HUES6 (cell line): ENCODE data around the gene NHSL1.
A peak's percentile ranks its signal among the peaks of the same experiment; 100 is the strongest.

Experiments used
- H3K27ac ChIP-seq: 2 replicates; pipeline ENCODE4 v1.7.0; 2013; ENCODE audit warnings: low read depth, mild to moderate bottlenecking, low read length, inconsistent platforms
- H3K27me3 ChIP-seq: 2 replicates; pipeline ENCODE4 v1.6.1; 2013; ENCODE audit warnings: low read length; ENCODE audit not compliant: control insufficient read depth, insufficient read depth
- H3K36me3 ChIP-seq: 2 replicates; pipeline ENCODE4 v1.6.1; 2013; ENCODE audit warnings: low read length; ENCODE audit not compliant: control insufficient read depth, insufficient read depth
- H3K4me1 ChIP-seq: 2 replicates; pipeline ENCODE4 v1.6.1; 2013; ENCODE audit warnings: low read length; ENCODE audit not compliant: control insufficient read depth, insufficient read depth
- H3K4me3 ChIP-seq: 2 replicates; pipeline ENCODE4 v1.5.1; 2013; ENCODE audit warnings: low read depth, low read length
- H3K9ac ChIP-seq: one replicate; pipeline ENCODE4 v1.6.1; 2013; ENCODE audit warnings: mild to moderate bottlenecking, low read length
- H3K9me3 ChIP-seq: 2 replicates; pipeline ENCODE4 v1.6.1; 2013; ENCODE audit warnings: low read depth, low read length; ENCODE audit not compliant: control insufficient read depth, insufficient read depth

The NHSL1 gene

GRCh38 chr6:138400326-138400725 is 99.0 kb downstream of the NHSL1 start:
- H3K27me3 ChIP-seq = no peaks in the 10 kb centered on the region
- H3K4me3 ChIP-seq = no peak overlapping the region
- no peak overlapping the region for H3K9ac ChIP-seq
- H3K4me1 ChIP-seq = peaks cover 11% of the 10 kb centered on the region
- H3K27ac ChIP-seq = no peak overlapping the region
- H3K36me3 ChIP-seq = no peaks in the 10 kb centered on the region
- no peaks in the 10 kb centered on the region for H3K9me3 ChIP-seq

GRCh38 chr6:138397128-138398122 is 101.9 kb downstream of the NHSL1 start:
- H3K9ac ChIP-seq = no peak overlapping the region
- H3K4me3 ChIP-seq = no peak overlapping the region
- H3K9me3 ChIP-seq = no peaks in the 10 kb centered on the region
- no peak overlapping the region for H3K27ac ChIP-seq
- no peaks in the 10 kb centered on the region for H3K27me3 ChIP-seq
- peaks cover 2% of the 10 kb centered on the region; the same call in 1 of the 2 replicates for H3K4me1 ChIP-seq
- H3K36me3 ChIP-seq = no peaks in the 10 kb centered on the region

GRCh38 chr6:138396709-138397108 is 102.6 kb downstream of the NHSL1 start:
- H3K4me3 ChIP-seq = no peak overlapping the region
- H3K36me3 ChIP-seq = no peaks in the 10 kb centered on the region
- no peaks in the 10 kb centered on the region for H3K4me1 ChIP-seq
- H3K27me3 ChIP-seq = no peaks in the 10 kb centered on the region
- no peak overlapping the region for H3K9ac ChIP-seq
- no peak overlapping the region for H3K27ac ChIP-seq
- H3K9me3 ChIP-seq = no peaks in the 10 kb centered on the region

GRCh38 chr6:138393871-138394783 is 105.2 kb downstream of the NHSL1 start:
- Histone ChIP-seq H3K36me3 (no peaks in the 10 kb centered on the region), H3K4me1 (no peaks in the 10 kb centered on the region), H3K4me3 (no peak overlapping the region), H3K27me3 (no peaks in the 10 kb centered on the region), H3K27ac (no peak overlapping the region), H3K9ac (no peak overlapping the region), H3K9me3 (no peaks in the 10 kb centered on the region)

GRCh38 chr6:138389551-138389950 is 109.7 kb downstream of the NHSL1 start:
- H3K9me3 ChIP-seq = no peaks in the 10 kb centered on the region
- H3K27me3 ChIP-seq = no peaks in the 10 kb centered on the region
- no peak overlapping the region for H3K9ac ChIP-seq
- no peaks in the 10 kb centered on the region for H3K36me3 ChIP-seq
- no peak overlapping the region for H3K27ac ChIP-seq
- peaks cover 5% of the 10 kb centered on the region for H3K4me1 ChIP-seq
- no peak overlapping the region for H3K4me3 ChIP-seq

GRCh38 chr6:138387577-138388368 is 111.5 kb downstream of the NHSL1 start:
- H3K4me1 ChIP-seq = peaks cover 10% of the 10 kb centered on the region
- H3K27me3 ChIP-seq = no peaks in the 10 kb centered on the region
- H3K4me3 ChIP-seq = no peak overlapping the region
- H3K27ac ChIP-seq = no peak overlapping the region
- H3K9ac ChIP-seq = no peak overlapping the region
- no peaks in the 10 kb centered on the region for H3K36me3 ChIP-seq
- no peaks in the 10 kb centered on the region for H3K9me3 ChIP-seq

DNA sequence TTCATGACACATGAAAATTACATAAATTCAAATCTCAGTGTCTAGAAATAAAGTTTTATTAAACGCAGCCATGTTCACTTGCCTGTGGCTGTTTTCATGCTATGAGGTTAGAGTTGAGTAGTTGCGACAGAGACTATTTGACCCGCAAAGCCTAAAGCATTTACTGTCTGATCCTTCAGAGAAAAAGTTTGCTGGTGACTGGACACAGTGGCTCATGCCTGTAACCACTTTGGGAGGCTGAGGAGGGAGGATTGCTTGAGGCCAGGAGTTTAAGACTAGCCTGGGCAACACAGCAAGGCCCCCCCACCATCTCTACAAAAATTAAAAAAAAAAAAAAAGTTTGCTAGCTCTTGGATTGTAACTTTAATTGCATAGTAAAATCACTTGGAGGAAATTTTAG is 112.4 kb downstream of the NHSL1 start:
- Histone ChIP-seq H3K27me3 (no peaks in the 10 kb centered on the region), H3K27ac (no peak overlapping the region), H3K36me3 (no peaks in the 10 kb centered on the region), H3K9ac (no peak overlapping the region), H3K4me1 (peaks cover 12% of the 10 kb centered on the region), H3K4me3 (no peak overlapping the region), H3K9me3 (no peaks in the 10 kb centered on the region)

DNA sequence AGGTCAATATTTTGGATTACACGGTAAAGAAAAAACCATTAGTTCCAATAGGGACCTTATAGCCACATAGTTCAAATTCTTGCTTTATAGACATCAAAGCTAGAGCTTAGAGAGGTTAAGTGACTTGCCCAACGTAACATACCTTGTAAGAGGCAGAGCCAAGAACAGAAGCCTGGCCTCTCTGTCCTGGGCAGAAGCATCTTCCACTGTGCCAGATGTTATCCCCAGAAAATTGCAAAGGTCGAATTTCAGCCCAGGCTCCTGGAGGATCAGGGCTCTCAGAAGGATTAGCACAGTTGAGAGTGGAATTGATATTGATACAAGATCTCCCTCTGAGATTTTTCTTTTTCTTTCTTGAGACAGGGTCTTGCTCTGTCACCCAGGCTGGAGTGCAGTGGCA is 115.5 kb downstream of the NHSL1 start:
- H3K9me3 ChIP-seq = no peaks in the 10 kb centered on the region
- H3K27ac ChIP-seq = no peak overlapping the region
- no peaks in the 10 kb centered on the region for H3K36me3 ChIP-seq
- H3K27me3 ChIP-seq = no peaks in the 10 kb centered on the region
- H3K9ac ChIP-seq = no peak overlapping the region
- H3K4me3 ChIP-seq = no peak overlapping the region
- H3K4me1 ChIP-seq = peaks cover 15% of the 10 kb centered on the region

DNA sequence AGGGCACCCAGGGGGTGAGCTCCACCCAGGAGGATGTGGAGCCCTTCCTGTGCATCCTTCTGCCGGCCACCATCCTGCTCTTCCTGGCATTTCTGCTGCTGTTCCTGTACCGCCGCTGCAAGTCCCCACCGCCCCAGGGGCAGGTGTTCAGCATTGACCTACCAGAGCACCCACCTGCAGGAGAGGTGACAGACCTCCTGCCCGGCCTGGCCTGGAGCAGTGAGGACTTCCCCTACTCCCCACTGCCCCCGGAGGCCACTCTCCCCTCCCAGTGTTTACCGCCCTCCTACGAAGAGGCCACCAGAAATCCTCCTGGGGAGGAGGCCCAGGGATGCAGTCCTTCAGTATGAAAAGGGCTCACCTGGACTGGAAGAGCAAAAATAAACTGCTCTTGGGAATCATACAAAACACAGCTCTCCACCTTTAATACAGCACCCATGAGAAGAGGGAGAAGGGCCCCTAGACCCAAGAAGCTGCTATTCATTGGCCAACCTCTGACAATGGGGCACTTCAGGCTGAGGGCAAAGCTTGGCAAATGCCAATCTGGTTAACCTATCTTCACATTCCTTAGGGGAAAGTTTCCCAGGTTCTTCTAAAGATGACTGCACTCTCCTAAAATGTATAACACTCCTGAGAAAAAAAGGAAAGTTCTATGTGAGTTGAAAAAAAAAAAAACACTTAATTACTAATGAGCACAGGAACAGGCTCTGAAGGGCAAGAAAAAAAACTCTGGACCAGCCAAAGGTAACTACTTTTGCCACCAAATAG is 116.6 kb downstream of the NHSL1 start:
- no peak overlapping the region for H3K9ac ChIP-seq
- H3K27ac ChIP-seq = no peak overlapping the region
- no peaks in the 10 kb centered on the region for H3K36me3 ChIP-seq
- no peaks in the 10 kb centered on the region for H3K27me3 ChIP-seq
- H3K4me3 ChIP-seq = no peak overlapping the region
- H3K9me3 ChIP-seq = no peaks in the 10 kb centered on the region
- peaks cover 21% of the 10 kb centered on the region for H3K4me1 ChIP-seq

GRCh38 chr6:138378463-138378862 is 120.8 kb downstream of the NHSL1 start:
- Histone ChIP-seq H3K27ac (peak overlapping the region; percentile 0; the same call in 1 of the 2 replicates), H3K36me3 (no peaks in the 10 kb centered on the region), H3K4me1 (peaks cover 20% of the 10 kb centered on the region), H3K9ac (no peak overlapping the region), H3K27me3 (no peaks in the 10 kb centered on the region), H3K9me3 (no peaks in the 10 kb centered on the region), H3K4me3 (no peak overlapping the region)
